Measurements from ENCODE around the gene ARHGEF28.
A peak's percentile ranks its signal among the peaks of the same experiment; 100 is the strongest.

Gene ARHGEF28

DNA sequence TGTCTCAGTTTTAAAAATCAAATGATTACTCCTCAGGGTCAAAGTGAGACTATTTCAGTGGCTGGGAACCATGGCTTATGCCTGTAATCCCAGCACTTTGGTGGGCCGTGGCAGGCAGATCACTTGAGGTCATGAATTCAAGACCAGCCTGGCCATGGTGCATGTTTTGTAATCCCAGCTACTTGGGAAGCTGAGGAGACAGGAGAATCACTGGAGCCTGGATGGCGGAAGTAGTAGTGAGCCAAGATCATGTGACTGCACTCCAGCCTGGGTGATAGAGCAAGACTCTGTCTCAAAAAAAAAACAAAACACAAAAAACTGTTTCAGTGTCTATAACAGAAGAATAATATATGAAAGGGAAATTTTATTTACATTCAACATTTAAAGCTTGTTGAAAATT lies 182.9 kb downstream of the ARHGEF28 start:
- H3K27ac ChIP-seq = no peak overlapping the region
- no peak for DNase-seq (ENCODE audit: low read depth, low spot score)

DNA sequence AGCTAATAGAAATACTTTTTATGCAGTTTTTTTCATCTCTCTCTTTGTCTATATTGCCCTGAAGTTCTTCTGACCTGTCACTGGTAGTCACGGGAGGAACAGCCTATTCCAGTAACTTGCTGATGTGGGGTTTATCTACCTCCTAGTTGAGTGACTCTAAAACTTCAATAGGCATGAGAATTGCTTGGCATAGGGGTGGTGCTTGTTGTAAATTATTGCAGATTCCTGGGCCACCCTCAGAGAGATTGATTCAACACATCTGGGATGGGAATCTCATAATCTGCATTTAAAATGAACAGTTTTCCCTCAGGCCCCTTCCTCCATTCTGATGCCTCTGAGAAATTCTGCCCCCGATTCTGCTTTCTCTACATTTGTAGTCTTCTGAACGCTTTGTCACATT lies 184.4 kb downstream of the ARHGEF28 start:
- H3K27ac ChIP-seq = no peak overlapping the region
- DNase-seq (ENCODE audit: low read depth, low spot score) = no peak

DNA sequence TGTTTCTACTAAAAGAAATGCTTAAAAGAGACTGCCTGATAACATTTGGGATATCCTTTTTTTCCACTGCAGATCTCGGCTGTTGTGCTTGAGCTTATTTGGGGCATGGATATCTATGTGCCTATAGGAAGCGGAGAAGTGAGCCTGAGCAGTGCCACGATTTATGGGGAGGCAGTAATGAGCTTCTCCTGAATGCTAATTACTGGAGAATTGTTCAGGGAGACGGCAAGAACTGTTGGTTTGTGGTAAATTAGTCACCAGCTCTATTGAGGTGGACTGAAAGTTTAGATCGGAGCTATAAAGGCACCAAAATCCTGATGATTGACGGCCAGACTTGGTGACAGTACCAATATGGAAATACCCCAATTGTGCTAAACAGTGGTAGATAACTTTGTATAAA lies 186.5 kb downstream of the ARHGEF28 start:
- no peak for DNase-seq (ENCODE audit: low read depth, low spot score)

DNA sequence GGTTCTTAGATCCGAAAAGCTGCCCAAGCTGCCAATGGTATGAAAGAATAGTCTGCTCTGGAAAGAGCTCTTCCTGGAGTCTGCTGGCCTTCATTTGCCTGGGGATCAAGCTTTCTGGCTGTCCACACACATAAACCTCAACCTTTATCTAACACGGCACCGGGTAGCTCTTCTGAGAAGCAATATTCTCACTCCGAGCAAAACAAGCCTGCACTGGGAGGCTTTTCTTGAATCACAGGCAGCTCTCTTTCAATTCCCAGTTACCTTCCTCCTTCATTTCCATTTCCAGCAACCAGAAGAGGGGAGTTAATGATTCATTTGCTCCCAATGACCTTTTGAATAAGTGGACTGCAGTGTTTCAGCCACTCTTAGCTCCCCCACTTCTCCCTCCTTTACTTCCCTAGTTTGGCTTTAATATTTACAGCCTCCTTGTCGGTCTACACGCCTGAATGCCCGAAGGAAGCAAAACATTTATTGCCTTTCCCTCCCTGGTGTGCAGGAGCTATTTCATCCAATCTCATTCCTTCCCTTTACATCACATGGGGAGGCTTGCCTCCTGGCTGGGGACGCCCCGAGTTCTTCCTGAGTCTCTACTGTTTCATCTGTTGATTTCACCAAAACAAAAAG lies 187.1 kb downstream of the ARHGEF28 start:
- DNase-seq (ENCODE audit: low read depth, low spot score) = no peak
- H3K27ac ChIP-seq = peak overlapping the region; percentile 85

More for the DNA sequence above, 186.5 kb downstream of the ARHGEF28 start:
- peak overlapping the region; percentile 85 for H3K27ac ChIP-seq

DNA sequence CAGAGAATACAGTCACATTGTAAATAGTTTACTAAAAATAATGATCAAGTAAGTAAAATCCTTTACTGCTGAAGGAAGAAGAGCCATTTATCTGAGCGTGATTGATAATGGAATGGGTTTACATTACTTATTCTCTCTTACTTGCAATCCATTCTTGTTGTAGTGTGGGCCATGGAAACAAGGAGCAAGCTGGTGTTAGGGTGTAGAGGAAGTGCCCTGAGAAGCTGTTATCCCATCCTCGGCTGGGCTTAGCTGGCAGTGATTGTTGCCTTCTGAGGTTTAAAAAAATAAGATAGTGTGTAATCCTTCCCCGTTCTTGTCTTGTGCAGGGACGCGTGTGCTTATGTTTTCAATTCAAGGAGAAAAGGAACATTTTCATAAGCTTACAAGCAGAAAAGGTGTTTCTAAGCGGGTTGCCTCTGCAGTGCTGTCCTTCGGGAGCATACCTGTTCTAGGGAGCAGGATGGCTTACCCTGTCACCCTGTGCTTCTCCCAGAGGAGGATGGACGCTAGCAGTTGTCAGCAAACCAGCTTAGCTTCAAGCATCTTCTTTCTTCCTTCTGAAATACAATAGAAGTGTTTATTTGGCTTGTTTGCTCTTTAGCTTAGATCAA lies 188.3 kb downstream of the ARHGEF28 start:
- DNase-seq (ENCODE audit: low read depth, low spot score) = no peak
- peak overlapping the region; percentile 85 for H3K27ac ChIP-seq

DNA sequence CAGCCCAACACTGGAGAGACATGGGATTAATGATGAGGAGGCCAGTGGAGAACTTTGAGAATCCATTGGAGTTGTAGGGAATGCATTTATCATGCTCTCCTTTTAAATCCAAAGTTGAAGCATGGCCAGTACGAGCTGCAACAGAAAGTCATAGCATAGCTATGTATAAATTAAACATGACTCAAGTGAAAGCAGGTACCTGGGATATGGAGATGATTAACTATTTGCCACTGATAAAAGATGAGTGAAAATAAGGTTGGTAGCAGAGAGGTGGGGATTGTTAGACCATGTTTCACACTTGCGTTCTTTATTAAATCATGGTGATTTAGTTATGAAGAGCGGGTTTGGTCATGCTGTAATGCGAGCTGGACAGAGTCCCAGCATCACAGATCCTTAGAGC lies 189.6 kb downstream of the ARHGEF28 start:
- DNase-seq (ENCODE audit: low read depth, low spot score) = no peak
- peak overlapping the region; percentile 85 for H3K27ac ChIP-seq

DNA sequence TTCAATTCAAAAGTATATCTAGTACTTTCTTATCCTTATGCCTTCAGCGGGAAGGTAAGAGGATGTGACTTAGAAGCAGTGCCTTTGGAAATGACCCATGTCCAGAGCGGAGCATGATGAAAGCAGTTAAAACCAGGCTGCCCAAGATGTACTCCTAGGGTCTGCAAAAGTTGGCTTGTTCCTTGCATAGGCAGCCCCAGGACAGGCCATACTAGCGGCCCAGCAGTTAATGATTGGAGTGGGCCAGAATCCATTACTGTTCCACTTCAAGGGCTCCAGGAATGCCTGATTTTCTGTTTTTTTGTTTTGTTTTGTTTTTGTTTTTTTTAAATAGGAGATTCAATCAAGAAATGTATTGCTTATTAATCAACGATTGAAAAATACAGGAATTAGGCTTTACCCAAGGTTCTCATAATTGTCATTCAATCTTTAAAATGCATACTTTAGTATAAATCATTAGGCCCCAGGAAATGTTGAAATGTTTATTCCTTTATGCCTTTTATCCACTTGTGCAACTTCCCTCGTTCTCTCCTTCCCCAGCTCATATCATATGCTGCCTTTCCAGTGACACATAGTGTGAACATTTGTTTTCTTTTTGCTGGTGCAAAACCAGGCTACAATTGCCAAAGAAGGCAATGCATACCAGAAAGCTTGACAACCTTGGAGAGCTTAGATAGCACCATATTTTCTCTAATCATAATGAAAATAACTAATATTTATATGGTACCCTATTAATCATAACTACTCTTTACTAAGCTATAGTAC lies 190.8 kb downstream of the ARHGEF28 start:
- peak overlapping the region; percentile 85 for H3K27ac ChIP-seq
- no peak for DNase-seq (ENCODE audit: low read depth, low spot score)

DNA sequence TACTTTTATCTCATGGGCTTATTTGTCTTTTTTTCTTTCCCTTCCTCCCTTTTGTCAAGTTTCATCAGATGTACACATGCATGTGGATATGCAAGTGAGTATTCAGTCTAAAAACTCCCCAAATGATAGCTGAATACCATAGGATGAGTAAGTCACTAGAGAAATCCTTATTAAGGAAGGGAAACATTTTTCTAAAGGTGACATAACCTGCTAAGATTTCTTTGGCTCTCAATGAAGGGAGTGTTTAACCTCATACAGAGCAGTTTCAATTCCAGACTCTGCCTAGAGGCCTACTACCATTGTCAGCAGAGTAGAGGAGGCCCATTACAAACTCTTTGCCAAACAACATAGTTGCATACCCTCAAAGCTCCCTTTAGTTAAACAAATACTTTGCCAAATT lies 192.4 kb downstream of the ARHGEF28 start:
- DNase-seq (ENCODE audit: low read depth, low spot score) = no peak
- H3K27ac ChIP-seq = peak overlapping the region; percentile 85

DNA sequence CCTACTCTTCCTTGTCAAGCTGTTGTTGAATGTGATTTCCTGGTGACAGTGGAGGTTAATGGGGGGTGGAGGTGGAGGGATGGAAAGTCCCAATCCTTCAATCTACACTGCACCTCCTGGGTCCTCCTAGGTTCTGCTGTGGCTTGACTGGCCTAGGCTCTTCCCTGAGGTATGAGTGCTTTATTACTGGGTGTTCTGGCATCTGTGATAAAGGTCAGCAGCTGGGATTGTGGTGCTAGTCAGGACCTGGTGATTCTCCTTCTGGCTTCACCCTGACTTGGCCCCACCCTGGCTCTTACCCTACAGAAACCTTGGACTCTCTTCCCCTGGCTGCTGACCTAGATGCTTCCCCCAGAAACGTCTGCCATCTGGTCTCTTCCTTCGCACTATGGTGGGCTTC lies 194.3 kb downstream of the ARHGEF28 start:
- H3K27ac ChIP-seq = peak overlapping the region; percentile 85
- DNase-seq (ENCODE audit: low read depth, low spot score) = no peak

DNA sequence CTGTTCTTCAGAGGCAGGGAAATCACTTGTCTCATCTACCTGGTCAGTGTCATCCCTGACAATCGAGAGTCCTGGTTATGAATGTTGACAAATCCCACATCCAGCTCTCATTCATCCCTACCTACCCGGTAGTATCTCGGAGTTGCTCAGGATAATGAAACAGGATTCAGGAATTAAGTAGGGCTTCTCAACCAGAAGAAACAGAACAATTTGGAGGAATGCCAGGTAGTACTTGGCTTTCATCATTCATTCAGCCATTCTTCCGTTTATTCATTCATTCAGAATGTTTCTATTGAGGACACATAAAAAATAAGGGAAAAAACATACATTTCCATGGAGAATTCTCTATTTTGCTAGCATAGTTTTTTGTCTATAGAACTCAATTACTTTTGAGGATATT lies 195.0 kb downstream of the ARHGEF28 start:
- H3K27ac ChIP-seq = peak overlapping the region; percentile 85
- DNase-seq (ENCODE audit: low read depth, low spot score) = no peak

DNA sequence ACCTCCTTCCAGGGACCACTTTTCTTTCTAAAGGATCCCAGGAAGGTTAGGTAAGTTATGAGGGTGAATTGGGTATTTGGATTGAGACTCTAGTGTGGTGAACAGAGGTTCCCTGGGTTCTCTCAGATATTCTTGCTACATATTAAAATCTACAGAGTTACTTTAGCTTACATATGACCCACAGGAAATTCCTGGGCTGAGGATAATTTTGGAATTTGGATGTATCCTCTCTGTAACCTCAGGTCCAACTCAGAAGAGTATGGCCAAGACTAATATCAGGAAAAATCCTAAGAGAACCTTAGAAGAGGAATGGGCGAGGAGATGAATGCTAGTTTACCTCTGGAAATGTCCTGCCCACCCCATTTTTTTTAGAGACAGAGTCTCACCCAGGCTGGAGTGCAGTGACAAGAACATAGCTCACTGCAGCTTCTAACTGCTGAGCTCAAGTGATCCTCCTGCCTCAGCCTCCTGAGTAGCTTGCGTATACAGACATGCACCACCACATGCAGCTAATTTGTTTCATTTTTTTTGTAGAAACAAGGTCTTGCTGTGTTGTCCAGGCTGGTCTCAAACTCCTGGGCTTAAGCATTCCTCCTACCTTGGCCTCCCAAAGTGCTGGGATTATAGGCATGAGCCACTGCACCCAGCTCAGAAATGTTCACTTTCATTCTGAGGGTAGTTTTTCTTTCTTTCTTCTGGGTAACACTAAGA lies 196.4 kb downstream of the ARHGEF28 start:
- DNase-seq (ENCODE audit: low read depth, low spot score) = no peak
- peak overlapping the region; percentile 8 for H3K27ac ChIP-seq

DNA sequence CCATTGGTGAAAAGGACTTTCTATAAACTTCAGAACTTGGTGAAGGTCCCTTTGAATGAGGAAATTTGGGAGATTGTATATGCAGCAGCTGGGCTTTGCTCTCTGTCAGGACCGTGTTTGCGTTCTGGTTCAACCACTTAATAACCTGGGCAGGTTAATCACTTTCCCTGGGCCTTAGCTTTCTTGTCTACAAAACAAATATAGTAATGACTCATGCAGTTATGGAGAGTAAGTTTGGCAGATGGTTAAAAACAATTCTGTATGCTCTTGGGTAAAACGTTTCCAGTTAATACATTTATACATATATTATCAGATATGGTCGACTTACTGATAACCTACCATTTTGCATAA lies 197.0 kb downstream of the ARHGEF28 start:
- H3K27ac ChIP-seq = peak overlapping the region; percentile 8
- no peak for DNase-seq (ENCODE audit: low read depth, low spot score)

DNA sequence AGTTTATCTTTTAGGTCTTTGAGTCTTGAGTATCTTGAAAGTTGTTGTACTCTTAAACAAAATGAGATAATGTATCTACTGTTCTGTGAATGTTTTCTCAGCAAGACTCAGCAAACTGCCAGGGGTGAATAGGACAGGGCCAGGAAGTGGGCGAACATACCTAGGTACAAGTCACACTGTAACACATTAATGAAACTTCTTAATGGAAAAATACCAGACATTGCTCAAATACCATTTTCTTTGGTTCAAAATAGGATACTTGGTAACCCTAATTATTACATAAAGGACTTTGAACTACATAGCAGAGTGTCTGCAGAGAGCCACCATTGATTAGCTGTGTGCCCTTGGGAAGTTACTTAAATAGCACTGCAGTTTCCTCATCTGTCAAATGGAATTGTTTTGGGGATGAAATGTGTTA lies 197.5 kb downstream of the ARHGEF28 start:
- DNase-seq (ENCODE audit: low read depth, low spot score) = no peak
- H3K27ac ChIP-seq = no peak overlapping the region

DNA sequence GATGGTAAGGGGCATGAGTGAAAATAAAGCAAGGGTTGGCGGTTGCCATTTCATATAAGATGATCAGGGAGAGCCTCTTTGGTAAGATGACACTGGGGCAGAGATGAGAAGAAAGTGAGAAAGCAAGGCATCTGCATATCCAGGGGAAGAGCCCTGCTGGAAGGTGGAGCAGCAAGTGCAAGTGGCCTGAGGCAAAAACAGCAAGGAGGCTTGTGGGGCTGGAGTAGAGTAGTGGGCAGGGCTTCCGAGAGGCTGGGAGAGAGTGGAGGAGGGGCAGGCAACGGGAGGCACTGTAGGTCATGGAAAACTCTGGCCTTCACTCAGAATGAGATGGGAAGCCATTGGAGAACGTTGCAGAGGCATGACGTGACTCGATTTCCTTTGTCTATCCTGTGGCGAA lies 199.2 kb downstream of the ARHGEF28 start:
- peak overlapping the region; percentile 67 for H3K27ac ChIP-seq
- DNase-seq (ENCODE audit: low read depth, low spot score) = no peak

DNA sequence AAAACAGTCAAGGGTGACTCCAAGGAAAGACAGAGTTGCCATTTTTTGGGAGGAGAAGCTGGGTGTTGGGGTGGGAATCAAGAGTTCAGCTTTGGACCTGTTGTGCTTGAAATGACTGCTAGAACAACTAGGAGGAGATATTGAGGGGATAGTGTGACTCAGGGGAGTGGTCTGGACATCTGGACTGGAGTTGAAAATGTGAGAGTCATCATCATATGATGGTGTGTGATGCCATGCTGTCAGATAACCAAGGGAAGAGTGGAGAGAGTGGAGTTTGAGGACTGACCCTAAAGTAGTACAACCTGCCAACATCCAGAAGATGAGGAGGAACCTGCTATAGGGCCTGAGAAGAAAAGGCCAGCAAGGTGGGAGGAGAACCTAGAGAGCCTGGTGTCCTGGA lies 199.7 kb downstream of the ARHGEF28 start:
- DNase-seq (ENCODE audit: low read depth, low spot score) = no peak
- H3K27ac ChIP-seq = peak overlapping the region; percentile 67

DNA sequence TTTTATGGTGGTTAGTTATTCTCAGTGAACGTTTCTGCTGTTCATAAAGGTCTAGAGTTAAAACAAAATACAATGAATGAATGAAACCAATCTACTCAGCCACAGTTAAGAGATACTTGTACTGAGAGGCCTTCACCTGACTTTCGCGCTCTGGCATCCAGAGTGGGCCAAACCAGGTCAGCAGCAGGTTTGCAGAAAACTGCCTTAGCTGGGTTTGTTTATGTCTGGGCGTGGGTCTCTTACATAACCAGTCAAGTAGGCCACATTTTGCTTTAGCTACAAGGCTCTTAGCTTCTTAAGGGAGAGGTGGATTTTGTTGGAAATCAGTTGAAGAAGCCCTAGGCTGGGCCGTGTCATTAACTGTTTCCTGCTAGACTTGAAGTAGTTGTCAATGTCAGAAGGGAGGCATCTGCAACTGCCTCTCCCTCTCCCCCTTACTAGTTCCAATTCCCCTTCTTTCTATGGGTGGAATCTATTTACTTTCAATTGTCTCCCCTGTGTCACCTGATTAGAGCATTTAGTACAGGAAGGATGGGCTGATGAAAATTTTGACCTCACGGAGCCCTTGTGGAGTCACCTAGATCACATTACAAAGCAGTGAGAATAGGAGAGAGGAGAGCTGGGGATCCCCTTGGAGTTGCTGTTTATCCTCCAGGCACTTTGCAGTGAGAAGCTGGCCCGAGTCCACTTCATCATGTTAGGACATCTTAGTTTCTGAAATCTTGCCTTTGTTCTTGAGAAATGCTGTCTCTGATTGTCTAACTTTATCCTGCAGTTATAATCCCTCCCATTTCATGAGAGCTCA lies 200.5 kb downstream of the ARHGEF28 start:
- H3K27ac ChIP-seq = peak overlapping the region; percentile 67
- peak; percentile 85 for DNase-seq (ENCODE audit: low read depth, low spot score)

DNA sequence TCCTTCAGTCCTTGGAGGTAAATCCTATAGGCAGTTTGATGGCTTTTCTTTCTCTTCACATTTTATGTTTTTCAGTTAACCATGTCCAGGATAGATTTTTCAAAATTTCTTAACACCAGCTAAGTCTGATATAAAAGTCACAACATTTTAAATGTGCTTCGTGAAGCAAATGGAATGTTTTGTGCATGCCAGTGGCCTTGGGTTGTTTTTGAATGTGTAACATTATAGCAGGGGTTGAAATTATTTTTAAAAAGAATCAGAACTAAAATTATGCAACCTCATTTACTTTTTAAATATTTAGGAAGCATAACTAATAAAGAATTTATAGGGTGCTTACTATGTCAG lies 201.1 kb downstream of the ARHGEF28 start:
- peak overlapping the region; percentile 67 for H3K27ac ChIP-seq
- DNase-seq (ENCODE audit: low read depth, low spot score) = no peak

DNA sequence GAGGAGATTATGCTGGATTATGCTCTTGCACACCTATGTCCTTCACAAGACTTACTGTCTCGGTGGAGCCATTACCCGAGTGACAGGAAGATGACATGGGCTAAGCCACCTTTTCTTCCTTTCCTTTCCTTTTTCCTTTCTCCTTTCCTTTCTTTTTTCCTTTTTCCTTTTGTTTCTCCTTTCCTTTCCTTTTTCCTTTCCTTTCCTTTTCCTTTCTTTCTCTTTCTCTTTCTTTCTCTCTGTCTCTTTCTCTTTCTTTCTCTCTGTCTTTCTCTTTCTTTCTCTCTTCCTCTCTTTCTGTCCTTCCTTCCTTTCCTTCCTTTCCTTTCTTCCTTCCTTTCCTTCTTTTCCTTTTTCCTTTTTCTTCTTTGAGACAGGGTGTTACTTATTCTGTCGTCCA lies 202.5 kb downstream of the ARHGEF28 start:
- no peak for DNase-seq (ENCODE audit: low read depth, low spot score)
- no peak overlapping the region for H3K27ac ChIP-seq

DNA sequence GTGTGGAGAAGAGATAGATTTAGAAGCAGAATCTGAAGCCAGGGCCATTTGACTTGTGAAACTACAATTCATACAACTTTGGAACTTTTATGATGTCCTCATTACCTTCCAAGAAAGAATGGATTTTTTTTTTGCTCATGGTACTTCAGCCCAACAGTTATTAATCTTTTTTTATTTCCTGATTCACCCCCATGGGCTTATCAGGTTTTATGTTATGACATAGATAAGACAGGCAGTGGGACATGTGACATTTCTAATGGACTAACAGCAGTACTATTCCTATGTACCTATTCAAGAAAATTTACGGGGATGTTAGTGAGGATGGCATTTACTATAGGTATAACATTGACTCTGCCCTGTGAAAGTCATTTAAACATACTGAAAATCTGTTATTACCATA lies 204.7 kb downstream of the ARHGEF28 start:
- no peak for DNase-seq (ENCODE audit: low read depth, low spot score)
- H3K27ac ChIP-seq = peak overlapping the region; percentile 58

DNA sequence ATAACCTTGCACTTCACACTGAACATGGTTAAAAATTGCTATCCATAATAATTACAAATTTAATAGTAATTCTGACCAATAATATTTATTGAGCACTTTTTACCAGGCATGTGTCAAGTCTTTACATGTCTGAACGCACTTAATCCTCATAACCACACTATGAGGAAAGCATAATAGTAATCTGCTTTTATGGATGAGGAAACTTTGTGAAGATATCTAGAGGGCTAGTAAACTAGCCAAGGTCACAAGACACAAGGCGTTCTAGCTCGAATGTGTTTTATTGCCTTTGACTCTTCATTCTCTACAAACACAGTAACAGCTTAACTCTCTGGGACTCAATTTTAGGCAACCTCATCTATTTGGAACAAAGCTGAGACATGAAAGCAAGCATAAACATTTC lies 205.1 kb downstream of the ARHGEF28 start:
- no peak for DNase-seq (ENCODE audit: low read depth, low spot score)
- peak overlapping the region; percentile 58 for H3K27ac ChIP-seq

Data from epithelial cell of prostate (primary cell).